Measurements from ENCODE around the gene PTER. TPM values are rescaled to one million over a fixed set of nuclear protein-coding genes. Genes with fewer than 3 reads are reported as not detected.

PTER gene
- total RNA-seq, 1 donor from 2014 or later: 12.9 TPM

- no peak for TF ChIP-seq CTCF (IDR thresholded peaks at IDR 0.05; ENCODE audit: insufficient read depth, low read length, poor library complexity, severe bottlenecking)
- no peak overlapping the region for H3K4me3 ChIP-seq (ENCODE audit: low read depth, low read length)
- no peaks in the 10 kb centered on the region for H3K36me3 ChIP-seq (ENCODE audit: control insufficient read depth, insufficient read depth, low read length)
- no peak for DNase-seq (ENCODE audit: low read depth)
- peaks cover 2% of the 10 kb centered on the region for H3K27me3 ChIP-seq (ENCODE audit: control insufficient read depth, insufficient read depth, low read length)
Measured at GRCh38 chr10:16527452-16527851, 90.6 kb downstream of the PTER start.

GRCh38 chr10:16529853-16530252, 93.0 kb downstream of the PTER start:
- Histone ChIP-seq H3K4me3 (ENCODE audit: low read depth, low read length) (no peak overlapping the region), H3K27me3 (ENCODE audit: control insufficient read depth, insufficient read depth, low read length) (no peaks in the 10 kb centered on the region), H3K36me3 (ENCODE audit: control insufficient read depth, insufficient read depth, low read length) (no peaks in the 10 kb centered on the region)
- no peak for TF ChIP-seq CTCF (IDR thresholded peaks at IDR 0.05; ENCODE audit: insufficient read depth, low read length, poor library complexity, severe bottlenecking)
- no peak for DNase-seq (ENCODE audit: low read depth)

- TF ChIP-seq CTCF (IDR thresholded peaks at IDR 0.05; ENCODE audit: insufficient read depth, low read length, poor library complexity, severe bottlenecking): no peak
- DNase-seq (ENCODE audit: low read depth): no peak
- Histone ChIP-seq H3K4me3 (ENCODE audit: low read depth, low read length) (no peak overlapping the region), H3K27me3 (ENCODE audit: control insufficient read depth, insufficient read depth, low read length) (no peaks in the 10 kb centered on the region), H3K36me3 (ENCODE audit: control insufficient read depth, insufficient read depth, low read length) (no peaks in the 10 kb centered on the region)
Measured at GRCh38 chr10:16536155-16536554, 99.3 kb downstream of the PTER start.

- no peaks in the 10 kb centered on the region for H3K36me3 ChIP-seq (ENCODE audit: control insufficient read depth, insufficient read depth, low read length)
- DNase-seq (ENCODE audit: low read depth): no peak
- no peak for TF ChIP-seq CTCF (IDR thresholded peaks at IDR 0.05; ENCODE audit: insufficient read depth, low read length, poor library complexity, severe bottlenecking)
- H3K27me3 ChIP-seq (ENCODE audit: control insufficient read depth, insufficient read depth, low read length): no peaks in the 10 kb centered on the region
- H3K4me3 ChIP-seq (ENCODE audit: low read depth, low read length): no peak overlapping the region
Measured at GRCh38 chr10:16544099-16544498, 107.3 kb downstream of the PTER start.

- TF ChIP-seq CTCF (IDR thresholded peaks at IDR 0.05; ENCODE audit: insufficient read depth, low read length, poor library complexity, severe bottlenecking): no peak
Measured at GRCh38 chr10:16544591-16544990, 107.8 kb downstream of the PTER start.

GRCh38 chr10:16545116-16545736, 108.4 kb downstream of the PTER start:
- DNase-seq (ENCODE audit: low read depth): no peak
- no peak overlapping the region for H3K4me3 ChIP-seq (ENCODE audit: low read depth, low read length)
- TF ChIP-seq CTCF (IDR thresholded peaks at IDR 0.05; ENCODE audit: insufficient read depth, low read length, poor library complexity, severe bottlenecking): peak; percentile 72
- no peaks in the 10 kb centered on the region for H3K36me3 ChIP-seq (ENCODE audit: control insufficient read depth, insufficient read depth, low read length)
- H3K27me3 ChIP-seq (ENCODE audit: control insufficient read depth, insufficient read depth, low read length): no peaks in the 10 kb centered on the region

More at GRCh38 chr10:16544591-16544990, 107.8 kb downstream of the PTER start:
- Histone ChIP-seq H3K4me3 (ENCODE audit: low read depth, low read length) (no peak overlapping the region), H3K27me3 (ENCODE audit: control insufficient read depth, insufficient read depth, low read length) (no peaks in the 10 kb centered on the region), H3K36me3 (ENCODE audit: control insufficient read depth, insufficient read depth, low read length) (no peaks in the 10 kb centered on the region)
- no peak for DNase-seq (ENCODE audit: low read depth)

Measured in kidney epithelial cell (primary cell).